B cell (primary cell): ENCODE data around the gene IL7R. TPM values are rescaled to one million over a fixed set of nuclear protein-coding genes. Genes with fewer than 3 reads are reported as not detected.

ENCODE experiments used
- ATAC-seq: fragments of 200-7000 bp; cut with Tn5 transposase; one replicate; pipeline ENCODE4 v1.10.0; 2021; ENCODE audit warnings: low read depth, mild to moderate bottlenecking, moderate number of reproducible peaks, moderate library complexity
- CTCF ChIA-PET: fragments of 350-600 bp; sonication (Branson Sonifier 250); formaldehyde crosslinking; loops from one replicate; lab custom pipeline; 2021; ENCODE audit warnings: antibody characterized with exemption, inconsistent platforms; lab: Charles Lee
- POLR2A ChIA-PET: fragments of 350-600 bp; sonication (Branson Sonifier 250); formaldehyde crosslinking; loops from one replicate; lab custom pipeline; 2021; ENCODE audit warnings: antibody characterized with exemption; lab: Charles Lee
- DNase-seq: peaks from one replicate; pipeline ENCODE4 v3.0.0; 2013
- H2AFZ ChIP-seq: 2 replicates; pipeline ENCODE4 v1.6.1; 2012; ENCODE audit warnings: mild to moderate bottlenecking, low read depth, low read length; ENCODE audit not compliant: insufficient read depth, poor library complexity, severe bottlenecking
- H3K27ac ChIP-seq, 2 donors: 1 replicate in 1 of 2; 2 replicates in 1 of 2; pipeline ENCODE4 v1.5.1; 2012 to 2013; ENCODE audit warnings: low read length in 2 of 2, mild to moderate bottlenecking in 2 of 2, moderate library complexity in 1 of 2
- H3K27me3 ChIP-seq, 4 experiments: fragments of 200-600 bp in 1 of 4; sonication (generic) in 1 of 4; replicated peaks in 1 of 4; 1 replicate in 2 of 4; 2 replicates in 2 of 4; pipeline versions ENCODE4 v1.6.1 to v1.7.0; 2013 to 2016; ENCODE audit warnings: low read length in 3 of 4, mild to moderate bottlenecking in 2 of 4, mixed read lengths in 1 of 4, moderate library complexity in 1 of 4; ENCODE audit not compliant: insufficient read depth in 4 of 4, control insufficient read depth in 3 of 4; ENCODE audit errors: control extremely low read depth in 1 of 4
- H3K36me3 ChIP-seq, 2 experiments: replicated peaks in 1 of 2; 1 replicate in 1 of 2; 2 replicates in 1 of 2; pipeline versions ENCODE4 v1.6.1 to v1.7.1; 2013; ENCODE audit warnings: low read length in 1 of 2; ENCODE audit not compliant: insufficient read depth in 2 of 2, control insufficient read depth in 1 of 2; ENCODE audit errors: control extremely low read depth in 1 of 2, extremely low read depth in 1 of 2
- H3K4me1 ChIP-seq, 2 donors: fragments of 200-600 bp in 1 of 2; sonication (generic) in 1 of 2; 1 replicate in 1 of 2; 2 replicates in 1 of 2; pipeline versions ENCODE4 v1.5.1 to v1.6.1; 2013 to 2017; ENCODE audit warnings: low read length in 2 of 2; ENCODE audit not compliant: control insufficient read depth in 2 of 2, insufficient read depth in 2 of 2
- H3K4me2 ChIP-seq: replicated peaks from 2 replicates; pipeline ENCODE3; 2012; ENCODE audit warnings: mild to moderate bottlenecking, low read depth, low read length; ENCODE audit not compliant: poor library complexity, severe bottlenecking
- H3K4me3 ChIP-seq, 5 experiments: fragments of 200-600 bp in 1 of 5; sonication (generic) in 1 of 5; 1 replicate in 3 of 5; 2 replicates in 2 of 5; pipeline versions ENCODE4 v1.5.1 to v1.7.0; 2011 to 2016; ENCODE audit warnings: low read length in 4 of 5, mild to moderate bottlenecking in 4 of 5, low read depth in 2 of 5, control low read depth in 1 of 5, moderate library complexity in 1 of 5; ENCODE audit not compliant: insufficient read depth in 1 of 5; ENCODE audit errors: control extremely low read depth in 1 of 5, extremely low read depth in 1 of 5
- H3K79me2 ChIP-seq: fragments of 200-600 bp; sonication (generic); one replicate; pipeline ENCODE4 v1.6.0; 2016; ENCODE audit warnings: low read length; ENCODE audit not compliant: control insufficient read depth, insufficient read depth
- H3K9ac ChIP-seq: fragments of 200-600 bp; sonication (generic); 2 replicates; pipeline ENCODE4 v1.6.1; 2017; ENCODE audit warnings: mild to moderate bottlenecking, low read length, moderate library complexity
- H3K9me3 ChIP-seq, 3 donors: one replicate each; pipeline versions ENCODE4 v1.6.1 to v1.7.1; 2013; ENCODE audit warnings: low read length in 2 of 3; ENCODE audit not compliant: control insufficient read depth in 2 of 3, insufficient read depth in 1 of 3; ENCODE audit errors: control extremely low read depth in 1 of 3
- H4K20me1 ChIP-seq: 2 replicates; pipeline ENCODE4 v1.6.0; 2012; ENCODE audit warnings: mild to moderate bottlenecking, low read length; ENCODE audit not compliant: insufficient read depth, control insufficient read depth, poor library complexity, severe bottlenecking
- H3K27ac Mint-ChIP-seq: one replicate; pipeline ENCODE4 v1.8.0; 2021; ENCODE audit warnings: mixed read lengths
- H3K27me3 Mint-ChIP-seq: one replicate; pipeline ENCODE4 v1.8.0; 2021; ENCODE audit warnings: mixed read lengths
- H3K4me1 Mint-ChIP-seq: one replicate; pipeline ENCODE4 v1.8.0; 2021; ENCODE audit warnings: mixed read lengths
- H3K4me3 Mint-ChIP-seq: one replicate; pipeline ENCODE4 v1.8.0; 2021; ENCODE audit warnings: mixed read lengths
- H3K9me3 Mint-ChIP-seq: one replicate; pipeline ENCODE4 v1.8.0; 2022; ENCODE audit warnings: mixed read lengths; ENCODE audit not compliant: insufficient read depth
- CTCF ChIP-seq: fragments of 200-600 bp; IDR thresholded peaks from one replicate; pipeline ENCODE4 v1.8.0; 2022; ENCODE audit warnings: antibody characterized with exemption, mild to moderate bottlenecking
- EZH2 ChIP-seq: IDR thresholded peaks from 2 replicates; pipeline ENCODE4 v1.6.1; 2012; ENCODE audit warnings: borderline replicate concordance, low read depth, mild to moderate bottlenecking, moderate library complexity, low read length; ENCODE audit not compliant: insufficient read depth, poor library complexity, severe bottlenecking
- WGBS: methylation state at CpG from one replicate; pipeline ENCODE4 v1.1.5; 2013; ENCODE audit warnings: missing lambda C conversion rate; ENCODE audit not compliant: insufficient coverage; 5-methylcytosine and 5-hydroxymethylcytosine counted together
- intact Hi-C: fragments of 100-400 bp; cut with micrococcal nuclease; formaldehyde crosslinking; loops from one replicate; pipeline ENCODE4 v1.10.0; 2022
- polyA plus RNA-seq: library from polyadenylated mRNA; depleted of rRNA; stranded (reverse); fragments of >200 nt; gene quantifications from 2 replicates; pipeline ENCODE4 v1.2.3, GENCODE V29; 2012
- total RNA-seq, 2 donors: library from RNA; stranded (reverse); fragments of 120-200 nt in 1 of 2; gene quantifications; 1 replicate in 1 of 2; 2 replicates in 1 of 2; pipeline versions ENCODE4 v1.2.3 to v1.2.4, GENCODE V29; 2013 to 2022

IL7R gene
- total and polyA plus RNA-seq, 2 donors (not counting 1 experiment from before 2014, with no cell fraction given) = 2.4 TPM

GRCh38 chr5:35833224-35833623 is 23.5 kb upstream of the IL7R start:
- no peak overlapping the region for H3K27ac ChIP-seq
- H3K79me2 ChIP-seq = no peaks in the 10 kb centered on the region
- Mint-ChIP-seq H3K9me3 (no peaks in the 10 kb centered on the region), H3K27me3 (no peaks in the 10 kb centered on the region), H3K4me1 (no peaks in the 10 kb centered on the region), H3K27ac (no peak overlapping the region), H3K4me3 (no peak overlapping the region)
- TF ChIP-seq EZH2 (no peak), CTCF (no peak)
- ChIA-PET CTCF (interaction anchor here (0.5 kb wide), 1 partner anchor 22 kb away, joined by 6 read pairs; no protein-coding TSS in a partner anchor), POLR2A (no interaction called here)
- H3K4me1 ChIP-seq = no peaks in the 10 kb centered on the region
- H3K27me3 ChIP-seq = no peaks in the 10 kb centered on the region
- intact Hi-C loops = no loop called here
- no peaks in the 10 kb centered on the region for H4K20me1 ChIP-seq
- ATAC-seq (no peak), DNase-seq (no peak)
- H3K4me2 ChIP-seq = no peak overlapping the region
- H3K9me3 ChIP-seq = no peaks in the 10 kb centered on the region
- no peaks in the 10 kb centered on the region for H3K36me3 ChIP-seq
- H3K9ac ChIP-seq = no peak overlapping the region
- no peak overlapping the region for H2AFZ ChIP-seq
- WGBS = 100% methylated on average over 2 of the region's 2 CpGs
- H3K4me3 ChIP-seq = no peak overlapping the region

- no peak overlapping the region for H2AFZ ChIP-seq
- DNase-seq = no peak
- no peak overlapping the region for H3K4me2 ChIP-seq
- intact Hi-C loops = no loop called here
- ChIA-PET POLR2A (no interaction called here), CTCF (no interaction called here)
- H3K36me3 ChIP-seq = no peaks in the 10 kb centered on the region
- Mint-ChIP-seq H3K27me3 (no peaks in the 10 kb centered on the region), H3K27ac (no peak overlapping the region), H3K4me3 (no peak overlapping the region), H3K9me3 (no peaks in the 10 kb centered on the region), H3K4me1 (no peaks in the 10 kb centered on the region)
- TF ChIP-seq EZH2 (no peak), CTCF (no peak)
- no peak overlapping the region for H3K27ac ChIP-seq
- no peak for ATAC-seq
- H3K79me2 ChIP-seq = no peaks in the 10 kb centered on the region
- H3K27me3 ChIP-seq = no peaks in the 10 kb centered on the region
- no peak overlapping the region for H3K9ac ChIP-seq
- no peaks in the 10 kb centered on the region for H3K9me3 ChIP-seq
- no peaks in the 10 kb centered on the region for H4K20me1 ChIP-seq
- no peaks in the 10 kb centered on the region for H3K4me1 ChIP-seq
- H3K4me3 ChIP-seq = no peak overlapping the region
- WGBS = no CpG with 5 or more reads among the region's 7 CpGs
Observed at GRCh38 chr5:35835796-35836742, 20.6 kb upstream of the IL7R start.
